CD4-positive, alpha-beta T cell treated with Interleukin-17A for 1 hour (primary cell): ENCODE results near the gene TIMP3.
"Not testable (repeated sequence)": the region's sequence is repeated elsewhere in the genome, so short reads cannot be mapped to it uniquely, and the experiment has no call there.

Experiments
- DNase-seq: peaks from one replicate; pipeline ENCODE4 v3.0.0-alpha.2; 2020

Gene TIMP3

DNA sequence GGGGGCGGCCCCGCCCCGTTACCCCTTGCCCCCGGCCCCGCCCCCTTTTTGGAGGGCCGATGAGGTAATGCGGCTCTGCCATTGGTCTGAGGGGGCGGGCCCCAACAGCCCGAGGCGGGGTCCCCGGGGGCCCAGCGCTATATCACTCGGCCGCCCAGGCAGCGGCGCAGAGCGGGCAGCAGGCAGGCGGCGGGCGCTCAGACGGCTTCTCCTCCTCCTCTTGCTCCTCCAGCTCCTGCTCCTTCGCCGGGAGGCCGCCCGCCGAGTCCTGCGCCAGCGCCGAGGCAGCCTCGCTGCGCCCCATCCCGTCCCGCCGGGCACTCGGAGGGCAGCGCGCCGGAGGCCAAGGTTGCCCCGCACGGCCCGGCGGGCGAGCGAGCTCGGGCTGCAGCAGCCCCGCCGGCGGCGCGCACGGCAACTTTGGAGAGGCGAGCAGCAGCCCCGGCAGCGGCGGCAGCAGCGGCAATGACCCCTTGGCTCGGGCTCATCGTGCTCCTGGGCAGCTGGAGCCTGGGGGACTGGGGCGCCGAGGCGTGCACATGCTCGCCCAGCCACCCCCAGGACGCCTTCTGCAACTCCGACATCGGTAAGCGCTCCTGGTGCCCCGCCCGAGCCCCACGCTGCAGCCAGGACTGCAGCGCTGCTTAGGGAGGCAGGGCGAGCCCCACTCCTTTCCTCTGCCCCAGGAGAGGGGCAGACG, at the start of gene TIMP3:
Gene TIMP3, plus strand, starts transcription at position 169 of the 700 bp plus-strand sequence. Its CDS starts 297 bp downstream, at position 466.
- no peak for DNase-seq

- no peak for DNase-seq
Measured at GRCh38 chr22:32752326-32752725, 49.2 kb upstream of the TIMP3 start.

DNA sequence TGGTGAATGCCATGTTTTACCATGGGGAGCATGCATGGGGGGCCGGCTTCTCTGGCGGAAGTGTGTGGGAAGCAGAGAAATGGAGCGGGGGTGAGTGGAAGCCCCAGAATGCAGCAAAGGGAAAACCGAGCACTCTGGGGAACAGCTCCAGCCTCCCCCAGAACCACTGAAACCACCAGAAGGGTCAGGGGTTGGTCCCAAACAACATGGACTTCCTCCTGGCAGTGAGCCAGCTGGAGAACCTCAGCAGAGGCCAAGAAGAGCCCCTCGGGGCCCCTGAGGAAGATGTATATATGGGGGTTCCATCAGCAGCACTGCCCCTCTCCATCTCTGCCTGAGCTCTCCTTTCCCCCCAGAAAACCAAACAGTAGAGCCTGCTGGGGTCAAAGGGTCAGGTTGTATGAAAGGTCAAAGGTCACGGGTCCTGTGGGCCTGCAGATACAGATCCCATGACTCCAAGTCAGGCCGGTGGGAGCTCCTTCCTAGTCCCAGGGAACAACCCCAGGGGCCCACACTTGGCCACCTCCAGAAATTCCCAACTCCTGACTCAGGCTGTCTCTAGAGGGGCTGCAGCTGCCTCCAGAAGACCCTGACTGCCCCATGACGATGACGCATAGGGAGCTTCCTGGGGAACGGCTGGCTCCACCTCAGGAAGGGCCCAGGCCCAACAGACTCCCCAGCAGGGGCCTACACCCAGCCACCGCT, 48.5 kb upstream of the TIMP3 start:
- DNase-seq = no peak

- DNase-seq = no peak
Measured at GRCh38 chr22:32753591-32753990, 47.9 kb upstream of the TIMP3 start.

- DNase-seq = no peak
Measured at GRCh38 chr22:32754413-32755041, 47.0 kb upstream of the TIMP3 start.

GRCh38 chr22:32757086-32757762, 44.3 kb upstream of the TIMP3 start:
- DNase-seq = not testable (repeated sequence)

DNA sequence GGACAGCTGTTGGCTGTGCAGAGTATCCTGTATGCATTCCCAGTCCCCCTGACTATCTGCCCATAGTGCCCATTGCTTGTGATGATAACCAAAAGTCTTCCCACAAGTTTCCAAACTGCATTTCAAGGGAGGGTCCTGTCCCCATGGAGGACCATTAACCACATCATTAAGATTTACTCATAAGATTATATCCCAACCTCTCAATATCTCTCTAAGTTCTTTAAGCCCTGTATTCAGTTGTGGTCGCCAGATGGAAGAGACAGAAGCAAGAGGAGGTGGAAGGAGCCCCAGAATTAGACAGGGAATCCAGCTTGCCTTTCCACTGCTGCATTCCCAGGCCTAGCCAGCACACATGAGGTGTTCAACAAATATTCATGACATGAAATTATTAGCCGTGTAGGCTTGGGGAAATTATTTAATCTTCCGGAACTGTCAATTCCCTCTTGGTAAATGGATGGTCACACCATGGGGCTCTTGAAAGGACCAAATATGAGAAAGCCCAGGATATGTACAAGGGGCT, 42.6 kb upstream of the TIMP3 start:
- DNase-seq = no peak

DNA sequence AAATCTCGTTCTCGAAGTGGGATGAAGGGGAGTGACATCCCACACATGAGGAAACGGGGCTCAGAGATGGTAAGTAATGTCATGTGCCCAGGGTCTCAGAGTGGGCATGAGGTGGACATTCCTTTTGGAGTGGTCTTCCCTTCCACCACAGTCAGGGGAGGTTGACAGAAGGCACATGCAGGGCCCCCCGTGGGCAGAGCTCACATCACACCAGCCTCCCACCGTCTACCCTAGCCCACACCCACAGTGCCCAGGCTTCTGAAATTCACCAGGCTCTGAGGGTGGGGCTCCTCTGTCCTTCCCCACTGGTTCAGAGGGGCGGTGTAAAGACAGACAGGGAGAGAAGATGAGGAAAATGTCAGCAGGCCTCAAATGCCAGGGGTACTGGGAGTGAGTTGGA, 41.1 kb upstream of the TIMP3 start:
- DNase-seq = no peak

DNA sequence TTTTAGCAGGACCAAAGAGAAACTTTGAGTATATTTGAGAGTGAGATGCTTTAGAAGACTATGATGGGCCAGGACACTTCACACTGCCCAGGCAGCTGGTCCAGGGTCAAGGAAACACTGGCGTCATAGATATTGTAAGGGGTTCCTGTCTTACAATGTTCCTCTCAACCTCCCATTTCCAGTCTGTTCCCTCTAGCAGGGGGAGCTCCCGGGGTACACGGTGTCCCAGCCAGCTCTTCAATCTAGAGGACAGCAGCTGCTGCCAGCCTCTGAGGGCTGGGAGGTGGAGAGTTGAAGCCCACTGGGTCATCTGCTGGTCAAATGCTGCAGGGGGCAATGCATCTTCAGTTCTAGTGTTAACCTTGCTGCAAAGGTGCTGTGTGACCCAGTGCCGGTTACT, 40.7 kb upstream of the TIMP3 start:
- no peak for DNase-seq

GRCh38 chr22:32761251-32761903, 40.1 kb upstream of the TIMP3 start:
- no peak for DNase-seq

DNA sequence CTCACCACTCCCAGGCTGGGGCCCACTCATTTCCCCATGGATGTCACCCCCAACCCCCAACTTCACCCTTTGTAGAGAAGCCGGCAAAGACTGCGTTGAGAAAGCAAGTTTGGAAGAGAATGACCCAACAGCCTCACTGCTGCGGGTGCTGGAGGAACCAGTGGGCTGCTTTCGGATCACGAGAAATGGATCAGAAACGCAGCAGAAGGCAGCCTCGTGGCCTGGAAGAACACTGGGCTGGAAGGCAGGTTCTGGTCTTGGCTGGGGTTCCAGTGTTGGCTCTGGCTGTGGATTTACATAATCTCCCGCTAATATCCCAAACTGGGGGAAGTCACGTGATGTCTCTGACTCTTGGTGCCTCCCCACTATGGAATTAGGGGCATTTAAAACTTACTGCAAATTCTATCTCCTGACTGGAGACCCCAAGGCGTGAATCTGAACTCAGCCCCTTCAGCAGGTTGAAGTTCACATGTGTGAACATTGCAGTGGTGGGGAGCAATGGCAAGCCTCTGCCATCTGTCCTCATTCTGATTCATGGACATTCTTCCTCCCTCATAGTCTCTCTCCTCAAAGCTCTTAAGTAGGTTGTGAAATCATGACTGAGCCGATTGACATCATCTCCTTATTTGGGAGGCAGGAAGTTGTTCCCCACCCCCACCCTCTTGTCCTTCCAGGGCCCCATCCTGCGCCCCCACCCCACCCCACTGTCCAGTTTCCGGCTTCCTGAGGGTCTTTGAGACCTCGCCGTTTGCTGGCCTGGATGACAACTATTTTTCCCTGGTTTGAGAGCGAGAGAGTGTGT, 37.0 kb upstream of the TIMP3 start:
- DNase-seq = no peak

DNA sequence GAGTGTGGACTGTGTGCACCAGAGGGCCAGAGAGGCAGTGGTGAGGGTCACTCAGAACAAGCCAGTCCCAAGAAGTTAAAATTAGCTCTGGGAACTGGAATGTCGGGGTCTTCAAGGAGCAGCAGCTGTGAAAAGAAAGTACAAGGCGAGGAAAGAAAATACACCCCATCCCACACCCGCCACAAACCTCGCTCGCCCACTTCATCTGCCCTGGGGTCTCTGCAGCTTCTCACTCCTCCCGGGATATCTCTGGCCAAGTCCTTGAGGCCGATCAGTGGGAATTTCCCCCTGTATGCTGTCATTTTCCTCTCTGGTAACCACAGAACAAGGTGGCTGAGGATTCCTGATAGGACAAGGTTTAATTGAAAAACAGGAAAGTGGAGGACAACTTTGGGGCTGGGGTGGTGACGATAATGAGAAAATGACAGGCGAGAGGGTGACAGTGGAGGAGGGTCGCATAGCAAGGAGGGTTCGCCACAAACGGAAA, 36.3 kb upstream of the TIMP3 start:
- DNase-seq = no peak

DNA sequence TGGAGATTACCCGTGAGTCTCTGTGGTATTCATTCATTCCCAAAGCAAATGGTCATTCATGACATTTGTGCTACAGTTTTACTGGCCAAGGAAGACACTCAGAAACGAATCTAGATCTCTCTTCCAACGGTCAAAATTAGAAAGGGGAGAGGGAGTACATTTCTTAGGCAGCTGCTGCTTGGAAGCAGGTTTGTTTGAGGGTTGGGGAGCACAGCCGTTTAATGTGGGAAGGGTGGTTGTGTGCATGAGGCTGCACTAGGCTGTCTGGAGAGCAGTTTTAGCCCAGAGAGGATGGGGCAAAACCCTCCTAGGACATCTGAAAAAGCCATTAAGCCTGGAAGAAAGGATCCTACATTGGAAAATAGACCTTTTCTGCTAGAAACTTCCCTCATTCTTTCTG, 29.7 kb upstream of the TIMP3 start:
- no peak for DNase-seq

GRCh38 chr22:32775957-32776356, 25.5 kb upstream of the TIMP3 start:
- no peak for DNase-seq

GRCh38 chr22:32776397-32776796, 25.1 kb upstream of the TIMP3 start:
- DNase-seq = no peak

DNA sequence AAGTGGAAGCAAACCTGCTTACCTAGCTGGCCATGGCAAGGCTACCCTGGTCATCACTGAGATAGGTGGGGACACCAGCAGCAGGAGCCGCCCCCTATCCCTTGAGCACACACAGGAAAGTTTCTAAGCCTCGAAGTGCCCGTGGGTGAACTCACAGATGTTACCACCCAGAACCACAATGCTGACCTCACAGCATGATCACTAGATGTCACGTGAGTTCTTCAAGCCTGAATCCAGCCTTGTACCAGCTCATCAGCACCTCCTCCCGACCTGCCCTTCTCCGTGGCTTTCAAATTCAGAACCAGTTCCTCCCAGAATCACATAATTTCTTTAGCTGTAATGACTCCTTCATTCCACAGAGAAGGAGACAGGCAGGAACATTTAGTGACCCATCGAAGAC, 24.7 kb upstream of the TIMP3 start:
- no peak for DNase-seq

- no peak for DNase-seq
Measured at GRCh38 chr22:32777987-32778386, 23.5 kb upstream of the TIMP3 start.

DNA sequence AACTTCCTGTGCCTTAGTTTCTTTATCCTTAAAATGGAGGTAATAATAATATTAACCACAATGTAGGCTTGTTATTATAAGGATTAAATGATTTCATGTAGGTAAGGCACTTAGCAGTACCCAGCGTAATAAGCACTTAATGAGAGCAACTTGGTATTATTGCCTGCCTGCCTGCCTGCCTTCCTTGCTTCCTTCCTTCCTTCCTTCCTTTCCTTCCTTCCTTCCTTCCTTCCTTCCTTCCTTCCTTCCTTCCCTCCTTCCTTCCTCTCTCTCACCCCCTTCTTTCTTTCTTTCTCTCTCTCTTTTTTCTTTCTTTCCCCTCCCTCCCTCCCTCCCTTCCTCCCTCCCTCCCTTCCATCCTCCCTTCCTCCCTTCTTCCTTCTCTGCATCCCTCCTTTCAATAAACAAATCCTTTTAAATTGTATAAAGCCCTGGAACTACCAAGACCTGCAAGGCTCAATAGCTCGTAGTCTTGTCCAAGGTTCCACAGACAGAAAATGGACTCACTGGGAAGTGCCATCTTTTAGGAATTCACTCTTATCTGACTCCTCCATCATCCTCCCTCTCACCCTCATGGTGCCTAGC, 20.7 kb upstream of the TIMP3 start:
- no peak for DNase-seq

- DNase-seq = no peak
Measured at GRCh38 chr22:32781695-32782094, 19.8 kb upstream of the TIMP3 start.

DNA sequence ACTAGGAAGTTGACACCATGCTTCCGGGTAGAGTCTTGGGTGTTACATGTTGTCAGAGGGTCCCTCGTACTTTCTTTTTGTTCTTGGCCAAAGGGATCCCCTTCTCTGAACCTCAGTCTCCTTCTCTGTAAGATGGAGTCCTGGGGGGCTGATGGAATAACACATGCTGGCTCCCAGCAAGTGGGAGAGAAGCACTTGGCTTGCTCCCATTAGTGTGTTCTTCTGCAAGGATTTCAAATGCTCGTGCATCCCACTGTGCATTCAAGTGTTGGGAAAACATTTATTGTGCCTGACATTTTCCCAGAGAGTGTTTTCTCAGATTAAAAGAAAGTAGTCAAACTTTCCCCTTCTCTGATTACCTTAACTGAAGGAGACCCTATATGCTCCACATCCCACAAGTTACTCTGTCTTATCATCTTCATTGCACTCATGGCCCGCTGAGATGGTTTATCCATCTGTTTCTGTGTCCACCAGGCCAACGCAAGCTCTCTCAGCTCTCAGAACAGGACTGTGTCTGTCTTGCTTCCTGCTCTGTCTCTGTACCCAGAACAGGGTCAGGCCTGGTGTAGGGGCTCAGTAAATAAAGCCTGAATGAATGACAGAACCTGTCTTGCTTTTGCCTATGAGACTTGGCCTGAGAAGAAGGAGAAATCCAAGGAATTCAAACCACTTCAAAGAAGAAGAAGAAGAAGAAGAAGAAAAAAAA, 16.0 kb upstream of the TIMP3 start:
- no peak for DNase-seq

DNA sequence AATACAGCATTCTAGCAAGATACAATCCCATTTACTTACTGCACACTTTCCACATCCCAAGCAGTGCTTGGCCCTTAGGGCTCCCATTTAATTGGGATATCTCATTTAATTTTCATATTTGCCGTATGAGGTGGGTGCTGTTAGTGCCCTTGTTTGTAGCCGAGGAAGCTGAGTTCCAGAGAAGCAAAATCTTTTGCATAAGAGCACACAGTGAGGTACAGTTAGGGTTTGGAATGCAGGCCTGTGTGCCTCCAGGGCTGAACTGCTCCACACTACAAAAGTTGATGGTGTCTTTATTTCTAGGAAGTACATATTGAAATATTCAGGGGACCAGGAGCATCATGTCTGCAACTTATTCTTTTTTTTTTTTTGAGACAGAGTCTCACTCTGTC, 15.5 kb upstream of the TIMP3 start:
- DNase-seq = no peak
